Brain microvascular endothelial cell (primary cell): ENCODE results near the gene HS6ST3.

Experiments used
- DNase-seq: peaks from one replicate; pipeline ENCODE4 v3.0.0-alpha.2; 2020
- H3K27ac ChIP-seq: fragments of 250-450 bp; sonication (Bioruptor Pico); 2 replicates; pipeline ENCODE4 v1.5.1; 2020; ENCODE audit warnings: mild to moderate bottlenecking, moderate library complexity
- H3K27me3 ChIP-seq: fragments of 250-450 bp; sonication (Bioruptor Pico); replicated peaks from 2 replicates; pipeline ENCODE4 v1.5.1; 2020; ENCODE audit warnings: mild to moderate bottlenecking
- H3K36me3 ChIP-seq: fragments of 250-450 bp; sonication (Bioruptor Pico); replicated peaks from 2 replicates; pipeline ENCODE4 v1.5.1; 2020; ENCODE audit warnings: mild to moderate bottlenecking
- H3K4me3 ChIP-seq: 2 replicates; pipeline ENCODE4 v1.5.1; 2011; ENCODE audit warnings: low read depth, mild to moderate bottlenecking, control low read depth, low read length, moderate library complexity
- CTCF ChIP-seq: IDR thresholded peaks from 2 replicates; pipeline ENCODE4 v1.5.1; 2011; ENCODE audit warnings: low read depth, mild to moderate bottlenecking, moderate library complexity, low read length, control low read depth, inconsistent platforms; ENCODE audit errors: missing control alignments
- in situ Hi-C: cut with HindIII; loops from 2 replicates; pipeline ENCODE4 v1.10.0; 2017; ENCODE audit warnings: low sequenced_read_pairs, low pct_ligation_motif_present

The HS6ST3 gene

GRCh38 chr13:96621634-96622183 is 531.8 kb downstream of the HS6ST3 start:
- H3K4me3 ChIP-seq: no peak overlapping the region
- in situ Hi-C loops: no loop called here

DNA sequence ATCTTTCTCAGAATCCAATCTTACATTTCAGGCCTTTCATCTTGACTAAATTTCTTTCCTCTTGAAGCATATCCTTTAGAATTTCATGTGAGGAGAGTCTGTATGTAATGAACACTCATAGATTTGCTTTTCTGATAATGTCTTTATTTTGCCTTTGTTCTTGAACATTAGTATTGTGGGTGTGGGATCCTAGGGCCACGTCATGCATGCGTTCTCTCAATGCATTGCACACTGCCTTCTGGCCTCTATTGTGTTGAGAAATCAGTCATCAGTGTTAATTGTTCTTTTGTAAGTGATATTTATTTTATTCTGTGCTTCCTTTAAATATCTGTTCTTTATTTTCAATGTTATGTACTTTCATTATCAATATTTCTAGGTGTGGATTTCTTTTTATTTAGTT is 539.4 kb downstream of the HS6ST3 start:
- TF ChIP-seq CTCF: no peak
- H3K27ac ChIP-seq: no peak overlapping the region
- in situ Hi-C loops: no loop called here
- H3K4me3 ChIP-seq: no peak overlapping the region
- H3K27me3 ChIP-seq: no peaks in the 10 kb centered on the region
- no peak for DNase-seq
- no peaks in the 10 kb centered on the region for H3K36me3 ChIP-seq

More at GRCh38 chr13:96621634-96622183, 531.8 kb downstream of the HS6ST3 start:
- Histone ChIP-seq H3K27me3 (no peaks in the 10 kb centered on the region), H3K27ac (no peak overlapping the region), H3K36me3 (no peaks in the 10 kb centered on the region)
- DNase-seq: no peak
- TF ChIP-seq CTCF: no peak

DNA sequence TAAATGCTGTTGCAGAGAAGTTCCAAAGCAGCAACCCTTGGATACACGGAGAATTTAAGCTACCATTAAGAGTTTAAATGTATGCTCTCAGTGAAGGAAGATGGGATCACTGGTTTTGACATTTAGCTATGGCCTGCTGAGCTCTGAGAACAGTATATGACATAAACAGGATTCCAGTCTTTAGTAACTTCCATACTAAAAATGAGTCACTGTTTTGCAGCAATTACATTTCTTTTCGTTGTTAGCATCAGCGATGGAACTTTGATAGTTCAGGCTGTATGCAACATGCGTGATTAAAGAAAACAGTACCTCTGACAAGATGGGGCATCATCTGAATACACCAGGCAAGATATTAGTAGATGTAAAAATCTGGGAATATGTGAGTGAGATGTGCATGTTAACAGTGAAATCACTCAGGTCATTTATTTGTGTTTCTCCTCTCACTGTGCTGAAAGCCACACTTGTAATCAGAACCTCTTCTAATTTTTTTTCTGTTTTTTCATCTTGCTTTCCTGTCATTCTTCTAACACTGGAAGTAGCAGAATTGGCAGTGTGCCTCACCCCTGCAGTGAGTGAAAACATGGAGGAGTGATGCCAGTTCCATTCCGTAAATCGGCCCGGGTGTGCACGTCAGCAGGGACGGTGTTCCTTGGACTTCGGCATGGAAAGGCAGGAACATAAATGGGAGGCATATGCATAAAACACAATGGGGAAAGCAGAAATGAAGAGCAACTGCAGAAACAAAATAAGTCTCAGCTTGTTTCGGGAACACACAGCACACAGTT is 542.8 kb downstream of the HS6ST3 start:
- Histone ChIP-seq H3K27me3 (no peaks in the 10 kb centered on the region), H3K4me3 (no peak overlapping the region), H3K36me3 (no peaks in the 10 kb centered on the region), H3K27ac (no peak overlapping the region)
- peak; percentile 49 for DNase-seq
- in situ Hi-C loops: no loop called here
- no peak for TF ChIP-seq CTCF

- no peak for TF ChIP-seq CTCF
- Histone ChIP-seq H3K36me3 (no peaks in the 10 kb centered on the region), H3K27me3 (no peaks in the 10 kb centered on the region), H3K27ac (no peak overlapping the region), H3K4me3 (no peak overlapping the region)
- in situ Hi-C loops: no loop called here
- DNase-seq: peak; percentile 57
Measured at GRCh38 chr13:96636001-96636709, 546.2 kb downstream of the HS6ST3 start.

DNA sequence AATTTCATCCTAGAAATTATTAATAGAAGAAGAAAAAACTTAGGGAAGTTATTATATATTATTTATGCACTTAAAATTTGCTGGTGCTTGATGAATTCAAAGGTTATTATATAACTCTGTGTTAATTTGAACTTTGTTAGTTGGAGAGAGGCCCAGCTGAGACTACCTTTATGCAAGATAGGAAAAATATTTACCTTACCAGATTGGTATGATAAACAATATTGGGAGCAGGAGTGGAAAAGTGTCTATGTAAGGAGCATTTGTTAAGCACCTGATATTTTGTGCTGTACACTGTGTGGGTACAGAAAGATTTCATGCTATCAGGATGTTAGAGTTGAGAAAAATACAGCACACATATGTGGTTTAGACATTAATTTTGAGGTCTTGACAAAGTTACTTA is 547.1 kb downstream of the HS6ST3 start:
- H3K36me3 ChIP-seq: no peaks in the 10 kb centered on the region
- DNase-seq: no peak
- H3K27ac ChIP-seq: no peak overlapping the region
- in situ Hi-C loops: no loop called here
- TF ChIP-seq CTCF: no peak
- no peaks in the 10 kb centered on the region for H3K27me3 ChIP-seq
- H3K4me3 ChIP-seq: no peak overlapping the region
